Measurements from ENCODE around the gene MED15. TPM values are rescaled to one million over a fixed set of nuclear protein-coding genes. Genes with fewer than 3 reads are reported as not detected.
A peak's percentile ranks its signal among the peaks of the same experiment; 100 is the strongest.
"Not testable (repeated sequence)": the region's sequence is repeated elsewhere in the genome, so short reads cannot be mapped to it uniquely, and the experiment has no call there.

MED15 gene, protein sequence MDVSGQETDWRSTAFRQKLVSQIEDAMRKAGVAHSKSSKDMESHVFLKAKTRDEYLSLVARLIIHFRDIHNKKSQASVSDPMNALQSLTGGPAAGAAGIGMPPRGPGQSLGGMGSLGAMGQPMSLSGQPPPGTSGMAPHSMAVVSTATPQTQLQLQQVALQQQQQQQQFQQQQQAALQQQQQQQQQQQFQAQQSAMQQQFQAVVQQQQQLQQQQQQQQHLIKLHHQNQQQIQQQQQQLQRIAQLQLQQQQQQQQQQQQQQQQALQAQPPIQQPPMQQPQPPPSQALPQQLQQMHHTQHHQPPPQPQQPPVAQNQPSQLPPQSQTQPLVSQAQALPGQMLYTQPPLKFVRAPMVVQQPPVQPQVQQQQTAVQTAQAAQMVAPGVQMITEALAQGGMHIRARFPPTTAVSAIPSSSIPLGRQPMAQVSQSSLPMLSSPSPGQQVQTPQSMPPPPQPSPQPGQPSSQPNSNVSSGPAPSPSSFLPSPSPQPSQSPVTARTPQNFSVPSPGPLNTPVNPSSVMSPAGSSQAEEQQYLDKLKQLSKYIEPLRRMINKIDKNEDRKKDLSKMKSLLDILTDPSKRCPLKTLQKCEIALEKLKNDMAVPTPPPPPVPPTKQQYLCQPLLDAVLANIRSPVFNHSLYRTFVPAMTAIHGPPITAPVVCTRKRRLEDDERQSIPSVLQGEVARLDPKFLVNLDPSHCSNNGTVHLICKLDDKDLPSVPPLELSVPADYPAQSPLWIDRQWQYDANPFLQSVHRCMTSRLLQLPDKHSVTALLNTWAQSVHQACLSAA
- 10 to 100 TPM; 42.7 to 47.9 TPM for total RNA-seq
- long read RNA-seq, partial matches to known transcripts = 15 of 25 reads
- long read RNA-seq, other reads (novel, unspliced or antisense) = 6 of 25 reads

DNA sequence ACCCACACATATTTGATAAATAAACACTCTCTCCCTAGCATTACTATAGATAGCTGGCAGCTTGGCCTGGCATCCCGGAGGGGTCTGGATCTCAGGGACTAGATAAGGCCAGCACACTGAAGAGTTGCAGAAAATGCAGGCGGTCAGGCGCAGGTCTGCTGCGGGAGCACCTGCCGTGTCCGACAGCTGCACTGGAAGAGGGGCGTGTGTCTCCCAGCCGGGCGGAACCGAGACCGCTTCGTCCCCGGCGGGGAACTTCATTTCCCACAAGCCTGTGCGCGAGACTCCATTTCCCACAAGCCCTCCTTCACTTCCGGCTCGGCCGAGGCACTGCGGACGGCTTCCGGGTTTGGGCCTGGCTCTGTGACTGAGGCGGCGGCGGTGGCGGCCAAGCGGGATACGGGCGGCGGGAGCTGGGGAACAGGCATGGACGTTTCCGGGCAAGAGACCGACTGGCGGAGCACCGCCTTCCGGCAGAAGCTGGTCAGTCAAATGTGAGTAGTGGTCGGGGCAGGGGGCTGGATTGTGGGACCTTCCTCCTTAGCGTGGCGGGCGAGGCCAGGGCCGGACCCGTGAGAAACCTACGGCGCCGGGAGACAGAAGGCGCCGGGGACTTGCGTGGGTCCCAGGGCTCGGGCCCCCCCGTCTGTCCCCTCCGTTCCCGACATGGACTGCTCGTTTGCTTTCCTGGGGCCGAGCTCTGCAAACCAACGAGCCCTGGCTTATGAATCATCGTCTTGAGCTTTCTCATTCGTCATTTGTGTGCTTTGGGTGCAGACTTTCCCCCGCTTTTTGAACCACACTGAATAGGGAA, at the start of gene MED15:
Gene MED15, plus strand, starts transcription at position 358 of the 814 bp plus-strand sequence. Its CDS starts 69 bp downstream, at position 427.
- ATAC-seq (peak; percentile 94 to 96), DNase-seq (peak; percentile 94)
- intact Hi-C loops (cut with DNase I) = loop anchor here in 1 of 2 donors (10.0 kb wide), 1 partner anchor 47 kb away; no protein-coding TSS in a partner anchor

DNA sequence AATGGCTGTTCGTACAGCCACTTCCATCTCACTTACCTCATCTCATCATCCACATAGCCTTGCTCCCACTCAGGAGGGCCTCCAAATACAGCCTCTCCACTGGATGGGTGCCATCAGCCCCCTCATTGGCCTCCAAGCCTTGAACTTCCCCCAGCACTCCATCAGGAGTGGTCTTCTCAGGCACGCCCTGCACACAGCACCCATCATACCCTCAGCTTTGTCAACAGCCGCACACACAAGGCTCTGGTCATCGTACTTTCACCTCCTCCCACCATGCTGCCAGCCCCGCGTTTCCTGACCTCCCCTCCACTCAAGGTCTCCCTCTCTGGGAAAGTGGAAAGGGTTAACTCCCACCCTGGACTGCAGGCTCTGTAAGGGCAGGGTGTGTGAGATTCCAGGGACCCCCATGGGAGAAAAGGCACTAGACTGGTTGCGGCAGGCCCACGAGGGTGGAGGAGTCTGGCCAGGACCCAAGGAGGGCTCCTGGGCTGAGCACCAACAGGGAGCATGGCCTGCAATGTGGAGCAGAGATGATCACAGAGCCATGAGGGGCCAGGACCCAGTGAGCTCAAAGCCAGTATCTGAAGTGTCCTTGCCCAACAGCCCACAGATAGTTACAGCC, 48.8 kb upstream of the MED15 start:
- DNase-seq (no peak), ATAC-seq (no peak)
- intact Hi-C loops (cut with DNase I) = loop anchor here in 1 of 2 donors (5.0 kb wide), 1 partner anchor 41 kb away; no protein-coding TSS in a partner anchor

DNA sequence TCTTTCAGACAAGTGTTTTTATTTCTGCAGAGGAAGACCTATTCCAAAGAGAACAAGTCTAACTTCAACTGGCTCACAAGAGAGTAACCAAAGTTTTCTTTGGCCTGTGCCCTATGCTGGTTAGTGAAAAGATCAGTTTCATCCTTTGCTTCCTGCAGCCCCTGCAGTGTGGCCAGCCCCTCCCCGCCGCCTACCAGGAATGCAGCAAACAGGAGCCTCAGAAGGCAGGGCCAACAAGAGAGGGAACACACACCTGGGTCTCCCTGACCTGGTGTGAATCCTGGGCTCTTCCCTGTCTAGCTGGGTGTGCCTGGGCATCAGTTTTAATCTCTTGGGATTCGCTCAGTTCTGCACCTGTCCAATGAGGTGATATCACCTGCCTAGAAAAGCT, 48.3 kb upstream of the MED15 start:
- intact Hi-C loops (cut with DNase I) = loop anchor here in 1 of 2 donors (5.0 kb wide), 1 partner anchor 42 kb away; no protein-coding TSS in a partner anchor
- DNase-seq (no peak), ATAC-seq (no peak)

DNA sequence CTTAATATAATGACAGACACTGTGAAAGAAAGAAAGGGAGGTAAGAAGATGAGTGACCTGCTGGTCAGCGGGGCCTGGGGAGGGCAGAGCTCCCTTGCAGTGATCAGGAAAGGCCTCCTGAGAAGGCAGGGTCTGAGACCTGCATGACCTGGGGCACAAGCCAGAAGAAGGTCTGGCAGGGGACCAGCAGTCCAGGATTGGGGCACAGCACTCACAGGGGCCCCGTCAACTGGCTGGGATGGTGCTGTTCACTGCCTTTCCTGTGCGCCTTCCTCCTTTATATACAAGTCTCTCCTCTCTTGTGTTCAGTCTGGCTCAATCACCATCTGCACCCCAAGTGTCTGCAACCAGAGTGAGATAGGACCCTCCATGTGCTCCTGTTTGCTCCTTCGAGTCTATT, 47.5 kb upstream of the MED15 start:
- intact Hi-C loops (cut with DNase I) = loop anchor here in 1 of 2 donors (5.0 kb wide), 1 partner anchor 43 kb away; no protein-coding TSS in a partner anchor
- DNase-seq = no peak
- no peak for ATAC-seq

DNA sequence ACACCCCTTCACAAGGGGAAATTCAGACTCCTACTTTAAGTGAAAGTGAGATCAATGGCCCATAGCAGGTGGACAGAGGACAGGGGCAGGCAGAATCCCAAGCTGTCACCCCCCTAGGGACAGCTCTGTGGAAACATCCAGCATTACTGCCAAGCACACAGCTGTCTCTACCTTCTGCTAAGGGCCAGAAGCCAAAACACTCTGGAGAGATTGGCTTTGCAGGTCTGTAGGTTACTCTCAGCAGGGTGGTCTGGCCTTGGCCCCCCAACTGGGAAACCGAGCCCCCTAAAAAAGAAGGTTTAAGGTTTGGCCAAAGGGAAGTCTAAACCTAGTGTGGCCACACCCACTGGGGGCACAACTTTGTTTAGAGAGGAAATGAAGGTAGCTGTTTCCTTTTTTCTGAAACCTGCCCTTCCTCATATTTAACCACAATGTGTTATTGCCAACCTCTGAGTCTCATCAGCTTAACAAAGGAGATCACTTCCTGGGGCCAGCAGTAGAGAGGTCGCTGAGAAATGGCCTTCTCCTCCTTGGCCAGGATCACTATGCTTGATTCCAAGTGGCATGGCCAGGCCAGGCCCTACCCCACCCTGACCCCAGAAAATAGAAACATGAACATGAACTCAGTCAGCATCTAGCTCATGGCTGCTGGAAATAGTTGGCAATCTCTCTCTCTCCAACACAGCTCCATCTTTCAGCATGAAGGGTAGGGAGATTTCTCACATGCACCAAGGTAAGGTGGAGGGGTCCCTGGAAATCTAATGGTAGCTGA, 43.9 kb upstream of the MED15 start:
- ATAC-seq = peak in 1 of 2 donors; percentile 50
- intact Hi-C loops (cut with DNase I) = no loop called here
- DNase-seq = no peak

DNA sequence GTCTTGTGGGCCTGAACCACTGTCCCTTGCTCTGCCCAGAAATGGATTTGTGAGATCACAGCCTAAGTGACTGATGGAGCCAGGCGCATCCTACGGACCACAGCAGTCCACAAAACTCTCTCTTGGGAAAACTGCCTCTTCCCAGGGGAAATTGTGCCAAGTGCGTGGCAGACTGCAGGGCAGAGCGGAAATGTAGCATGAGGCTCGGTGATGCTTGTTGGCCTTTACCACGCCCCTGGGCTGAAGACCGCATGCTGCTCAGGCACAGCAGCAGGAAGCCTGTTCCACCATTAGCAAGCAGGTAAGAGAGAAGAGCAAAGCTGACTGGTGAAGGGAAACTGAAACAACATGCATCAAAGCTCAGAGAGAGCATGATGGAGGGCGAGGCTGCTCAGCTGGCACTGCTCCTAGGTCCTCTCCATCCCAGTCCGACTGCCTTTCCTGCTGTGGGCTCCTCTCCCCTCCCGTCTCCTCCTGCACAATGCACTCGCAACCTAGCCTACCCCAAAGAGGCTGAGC, 43.3 kb upstream of the MED15 start:
- intact Hi-C loops (cut with DNase I) = no loop called here
- ATAC-seq (peak in 1 of 2 donors; percentile 50), DNase-seq (no peak)

DNA sequence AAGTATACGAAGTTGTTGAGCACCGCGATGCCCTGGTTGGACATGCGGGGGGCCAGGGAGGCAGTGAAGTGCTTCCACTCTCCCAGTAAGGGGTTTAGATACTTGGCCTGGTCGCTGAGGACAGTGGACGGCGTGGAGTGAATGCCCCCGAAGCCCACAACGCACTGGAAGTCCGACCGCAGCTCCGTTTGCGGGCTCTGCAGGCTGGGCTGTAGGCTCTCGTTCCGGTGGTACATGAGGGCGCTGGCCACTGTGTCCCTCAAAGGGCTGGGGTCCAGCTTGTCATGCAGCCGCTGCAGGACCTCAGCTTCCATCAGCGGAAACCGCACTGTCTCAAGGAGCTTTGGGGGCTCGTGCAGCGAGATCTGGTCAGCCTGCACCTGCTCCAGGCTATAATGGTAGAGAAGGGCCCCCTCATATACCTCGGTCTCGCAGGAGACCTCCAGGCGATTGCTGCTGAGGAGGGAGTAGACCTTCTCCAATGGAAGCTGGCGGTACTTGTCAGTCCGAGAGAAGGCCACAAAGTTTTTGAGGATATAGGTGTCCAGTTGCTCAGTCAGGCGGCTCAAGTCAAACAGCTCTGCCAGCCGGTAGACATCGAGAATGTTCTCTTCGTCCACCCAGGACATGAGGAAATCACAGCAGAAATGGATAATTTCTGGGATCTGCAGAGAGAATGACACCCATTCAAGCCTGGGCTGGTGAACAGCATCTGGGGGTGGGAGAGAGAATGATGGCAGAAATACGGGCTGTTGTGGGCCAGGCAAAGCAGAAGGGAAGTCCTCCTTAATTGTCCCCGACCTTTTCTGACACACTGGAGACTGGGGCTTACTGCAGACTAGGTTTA, 42.3 kb upstream of the MED15 start:
- DNase-seq = no peak
- intact Hi-C loops (cut with DNase I) = no loop called here
- no peak for ATAC-seq

DNA sequence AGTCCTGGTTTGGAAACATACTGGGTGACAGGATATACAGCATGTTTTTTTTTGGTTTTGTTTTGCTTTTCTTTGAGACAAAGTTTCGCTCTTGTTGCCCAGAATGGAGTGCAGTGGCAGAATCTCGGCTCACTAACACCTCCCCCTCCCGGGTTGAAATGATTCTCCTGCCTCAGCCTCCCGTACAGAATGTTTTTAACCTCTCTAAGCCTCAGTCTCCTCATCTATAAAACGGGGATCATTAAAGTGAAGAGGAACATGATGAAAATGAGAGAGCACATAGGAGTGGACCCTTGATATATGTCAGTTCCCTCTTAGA, 41.7 kb upstream of the MED15 start:
- intact Hi-C loops (cut with DNase I) = no loop called here
- DNase-seq = no peak
- no peak for ATAC-seq

DNA sequence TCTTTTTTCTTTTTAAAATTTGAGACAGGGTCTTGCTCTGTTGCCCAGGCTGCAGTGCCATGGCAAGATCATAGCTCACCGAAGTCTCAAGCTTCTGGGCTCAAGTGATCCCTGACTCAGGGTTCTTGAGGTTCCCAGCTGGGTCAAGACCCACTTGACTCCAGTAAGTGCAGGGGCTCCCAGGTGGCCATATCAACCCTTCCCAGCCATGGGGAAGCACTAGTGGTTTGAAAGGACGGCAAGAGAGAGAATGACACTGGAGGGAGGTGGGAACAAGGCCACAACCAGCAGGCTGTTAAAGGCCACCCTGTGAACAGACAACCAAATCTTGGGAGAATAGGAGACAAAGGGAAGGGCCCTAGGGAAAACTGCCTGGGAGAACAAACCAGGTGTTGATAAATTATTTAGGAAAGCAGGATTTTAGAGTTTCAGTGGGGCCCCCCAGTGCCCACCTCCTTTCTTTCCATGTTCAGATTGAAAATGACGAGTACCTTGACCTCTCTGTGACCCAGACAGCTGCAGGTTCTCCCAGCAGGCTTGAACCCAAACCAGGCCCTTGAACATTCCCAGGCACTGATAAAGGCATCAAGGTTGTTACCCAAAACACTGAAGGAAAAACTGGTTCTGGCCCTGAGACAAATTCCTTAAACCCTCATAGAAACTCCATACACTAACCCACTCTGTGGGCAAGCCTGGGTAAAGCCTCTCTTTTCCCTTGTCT, 40.6 kb upstream of the MED15 start:
- ATAC-seq (no peak), DNase-seq (no peak)
- intact Hi-C loops (cut with DNase I) = no loop called here

DNA sequence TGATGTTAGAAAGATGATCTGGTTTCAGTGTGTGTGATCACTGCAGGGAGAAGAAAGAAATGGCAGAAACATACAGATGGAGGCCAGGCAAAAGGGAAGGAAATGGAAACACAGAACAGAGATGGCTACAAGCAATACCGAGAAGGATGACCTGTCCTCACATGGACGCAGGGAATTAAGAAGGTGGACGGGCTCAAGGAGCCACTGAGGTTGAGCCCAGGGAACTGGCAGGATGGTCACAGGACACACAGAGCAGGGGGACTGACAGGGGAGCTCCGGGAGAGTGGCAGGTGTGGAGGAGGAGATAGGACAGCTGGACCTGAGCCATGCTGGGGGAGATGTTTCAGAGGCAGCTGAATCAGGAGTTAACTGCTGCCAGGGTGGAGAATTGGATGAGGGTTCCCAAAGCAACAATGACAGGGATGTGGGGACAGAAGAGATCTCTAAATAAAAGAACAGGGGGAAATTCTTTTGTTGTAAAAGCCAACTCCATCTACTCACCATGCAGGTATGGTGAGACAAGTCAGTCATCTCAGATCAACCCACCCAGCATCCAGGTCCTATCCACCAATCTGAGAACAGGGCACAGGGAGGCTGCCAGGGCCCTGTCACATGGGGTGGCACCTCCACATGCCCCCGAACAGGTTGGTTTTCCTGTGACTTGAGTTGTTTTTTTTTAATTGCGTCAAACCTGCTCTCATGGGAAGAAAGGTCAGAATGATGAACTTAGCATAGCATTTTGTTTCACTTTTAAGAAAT, 38.1 kb upstream of the MED15 start:
- no peak for DNase-seq
- intact Hi-C loops (cut with DNase I) = no loop called here
- ATAC-seq = no peak

DNA sequence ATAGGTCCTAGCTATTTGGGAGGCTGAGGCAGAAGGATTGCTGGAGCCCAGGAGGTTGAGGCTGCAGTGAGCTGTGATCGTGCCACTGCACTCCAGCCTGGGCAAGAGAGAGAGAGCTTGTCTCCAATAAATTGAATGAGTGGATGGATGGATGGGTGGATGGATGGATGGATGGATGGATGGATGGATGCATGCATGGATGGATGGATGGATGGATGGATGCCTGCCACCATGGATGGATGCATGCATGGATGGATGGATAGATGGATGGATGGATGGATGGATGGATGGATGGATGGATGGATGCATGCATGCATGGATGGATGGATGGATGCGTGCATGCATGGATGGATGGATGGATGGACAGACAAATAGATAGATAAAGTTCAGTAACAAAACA, 36.9 kb upstream of the MED15 start:
- intact Hi-C loops (cut with DNase I); ATAC-seq; DNase-seq: not testable (repeated sequence)

DNA sequence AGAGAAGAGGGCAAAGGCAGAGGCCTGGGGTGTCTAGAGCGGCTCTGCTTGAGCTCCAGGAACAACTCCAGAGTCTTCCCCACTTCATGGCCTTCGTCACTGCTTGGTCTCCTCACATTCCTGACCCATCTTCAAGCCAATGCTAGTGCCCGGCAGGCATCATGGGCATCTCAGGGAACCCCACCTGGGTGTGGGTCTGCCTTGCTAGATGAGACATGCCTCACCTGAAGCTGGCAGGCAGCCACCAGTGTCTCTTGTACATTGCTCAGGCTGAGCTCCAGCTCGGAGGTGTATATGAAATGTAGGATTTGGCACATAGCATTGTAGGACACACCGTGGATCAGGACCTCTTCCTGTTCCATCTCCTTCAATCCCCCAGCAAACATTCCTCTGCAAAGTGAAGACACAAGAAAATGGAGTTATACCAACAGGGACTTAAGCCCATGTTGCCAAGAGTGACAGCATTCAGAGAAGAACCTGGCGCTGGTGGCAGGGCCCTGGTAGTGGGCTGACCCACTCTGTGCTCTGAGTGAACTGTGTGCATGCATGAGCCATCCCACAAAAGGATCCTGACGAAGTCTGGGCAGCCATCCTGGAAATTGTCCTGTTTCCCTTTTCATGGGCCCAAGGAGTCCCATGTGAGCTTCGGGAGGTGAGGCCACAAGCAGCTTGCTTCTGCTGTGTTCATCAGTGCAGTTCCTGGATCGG, 36.1 kb upstream of the MED15 start:
- ATAC-seq (no peak), DNase-seq (no peak)
- intact Hi-C loops (cut with DNase I) = no loop called here

DNA sequence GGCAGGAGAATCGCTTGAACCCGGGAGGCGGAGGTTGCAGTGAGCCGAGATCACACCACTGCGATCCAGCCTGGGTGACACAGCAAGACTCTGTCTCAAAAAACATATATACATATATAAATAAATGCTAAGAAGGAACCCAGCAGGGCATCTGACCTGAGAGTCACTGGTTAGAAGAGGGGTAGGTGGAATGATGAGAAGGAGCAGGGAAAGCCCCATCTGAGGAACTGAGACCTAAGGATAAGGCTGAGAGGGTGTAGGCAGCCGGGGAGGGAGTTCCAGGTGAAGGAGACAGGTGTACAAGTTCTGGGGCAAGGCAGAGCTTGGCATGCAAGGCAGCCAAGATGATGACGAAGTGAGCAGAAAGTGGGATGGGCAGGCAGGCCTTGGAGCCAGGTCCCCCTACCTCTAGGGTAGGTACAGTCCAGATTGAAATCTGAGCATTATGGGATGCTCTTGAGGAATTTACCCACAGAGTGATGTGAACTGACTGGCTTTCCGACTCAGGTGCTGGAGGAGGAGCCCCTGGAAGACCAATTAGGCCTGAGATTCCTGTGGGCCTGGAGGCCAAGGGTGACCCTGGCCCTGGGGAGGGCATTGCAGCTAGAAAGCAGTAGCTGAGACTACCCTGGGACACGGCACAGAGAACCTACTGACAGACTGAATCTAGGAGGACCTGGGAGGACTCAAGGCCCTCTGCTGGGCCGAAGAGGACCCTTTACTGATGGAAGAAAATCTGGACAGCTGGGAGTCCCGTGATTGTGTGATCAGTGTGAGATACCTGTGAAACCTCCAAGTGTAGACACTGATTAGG, 34.6 kb upstream of the MED15 start:
- DNase-seq (no peak), ATAC-seq (no peak)
- intact Hi-C loops (cut with DNase I) = no loop called here

DNA sequence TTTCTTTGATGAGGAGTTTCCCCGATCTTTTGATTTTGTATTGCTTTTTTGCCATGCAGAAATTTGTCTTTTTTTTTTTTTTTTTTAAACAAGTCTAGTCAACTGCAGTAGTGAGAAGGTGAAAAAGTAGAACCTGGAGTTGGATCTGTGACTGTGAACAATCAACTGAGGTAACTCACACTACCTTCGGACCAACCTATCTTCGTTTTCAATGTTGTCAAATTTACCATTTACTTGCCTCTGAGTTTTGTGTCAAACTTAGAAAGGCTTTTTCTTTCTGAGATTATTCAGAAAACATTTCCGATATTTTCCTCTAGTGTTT, 32.3 kb upstream of the MED15 start:
- DNase-seq = no peak
- no peak for ATAC-seq
- intact Hi-C loops (cut with DNase I) = no loop called here

Data from left cardiac atrium (tissue), 4 donors.